Medulla oblongata (tissue), 1 donor: ENCODE data around the gene MBD3L2B.

Source experiments
- DNase-seq: peaks from one replicate; pipeline ENCODE4 v3.0.0-alpha.2; 2015; ENCODE audit errors: extremely low spot score

Gene MBD3L2B

DNA sequence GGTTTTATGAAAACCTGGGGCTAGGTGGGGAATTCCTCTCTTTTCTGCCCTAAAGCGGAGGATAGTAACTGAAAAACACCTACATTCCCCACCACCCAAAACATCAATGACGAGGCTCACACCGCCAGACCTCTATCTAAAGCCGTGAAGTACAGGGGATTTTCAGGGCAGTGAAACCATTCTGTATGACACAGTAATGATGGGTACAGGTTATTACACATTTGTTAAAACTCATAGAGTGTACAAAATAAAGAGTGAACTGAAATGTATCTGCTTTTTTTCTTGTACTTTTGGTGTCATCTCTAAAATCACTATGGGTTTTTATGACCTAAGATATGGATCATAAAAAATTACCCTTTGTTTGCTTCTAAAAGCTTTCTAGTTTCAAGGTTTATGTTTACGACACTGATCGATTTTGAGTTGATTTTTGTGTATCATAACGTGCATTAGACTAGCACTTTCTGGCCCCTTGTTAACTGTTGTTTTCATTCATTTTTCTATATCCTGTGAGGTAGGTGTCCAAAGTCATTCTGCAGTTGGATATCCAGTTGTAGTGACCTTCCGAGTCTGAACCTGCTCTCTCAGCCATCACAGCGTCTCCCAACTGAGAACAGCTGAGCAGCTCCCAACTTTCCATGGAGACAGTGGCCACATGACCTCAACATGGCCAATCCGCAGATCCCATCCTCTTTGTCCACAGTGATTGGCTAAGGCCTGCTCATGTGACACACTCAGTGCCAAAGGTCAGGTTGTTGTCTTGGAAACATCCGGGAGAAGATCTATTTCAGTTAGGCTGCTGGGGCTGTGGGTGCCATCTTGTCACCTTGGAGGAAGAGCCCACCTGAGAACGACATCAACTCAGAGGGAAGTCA lies 10.3 kb downstream of the MBD3L2B start:
- no peak for DNase-seq

GRCh38 chr19:7007859-7008258 lies 13.4 kb downstream of the MBD3L2B start:
- DNase-seq, result no peak

DNA sequence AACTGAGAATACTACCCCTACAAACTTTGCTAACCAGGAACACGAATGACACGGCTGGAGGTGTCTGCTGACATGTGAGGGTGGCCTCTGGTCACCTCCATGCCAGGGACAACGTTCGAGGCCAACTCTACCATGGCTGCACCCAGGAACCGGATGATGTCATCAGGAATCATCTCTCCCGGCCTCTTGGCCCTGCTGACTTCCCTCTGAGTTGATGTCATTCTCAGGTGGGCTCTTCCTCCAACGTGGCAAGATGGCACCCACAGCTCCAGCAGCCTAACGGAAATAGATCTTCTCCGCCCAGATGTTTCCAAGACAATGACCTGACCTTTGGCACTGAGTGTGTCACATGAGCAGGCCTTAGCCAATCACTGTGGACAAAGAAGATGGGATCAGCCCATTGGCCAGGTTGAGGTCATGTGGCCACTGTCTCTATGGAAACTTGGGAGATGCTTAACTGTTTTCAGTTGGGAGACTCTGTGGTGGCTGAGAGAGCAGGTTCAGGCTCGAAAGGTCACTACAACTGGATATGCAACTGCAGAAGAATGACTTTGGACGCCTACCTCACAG lies 15.0 kb downstream of the MBD3L2B start:
- no peak for DNase-seq

- no peak for DNase-seq
Observed at GRCh38 chr19:7004313-7004931, 16.8 kb downstream of the MBD3L2B start.

DNA sequence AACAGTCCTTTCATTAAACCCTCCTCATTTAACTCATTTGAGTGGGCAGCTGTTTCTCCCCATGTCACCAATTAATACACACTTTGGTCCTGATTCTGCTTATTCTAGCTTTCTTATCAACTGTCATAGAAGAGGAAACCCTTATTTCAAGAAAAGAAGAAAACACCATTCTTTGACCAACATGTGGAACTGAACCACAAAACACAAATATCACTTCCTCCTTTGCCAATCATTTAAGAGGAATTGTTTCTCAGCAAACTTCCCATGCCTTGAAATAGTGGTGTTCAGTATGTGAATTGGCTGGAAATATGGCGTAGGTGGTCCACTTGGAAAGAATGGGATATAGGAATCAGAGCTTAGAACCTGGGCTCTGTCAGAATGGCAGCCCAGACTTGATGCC lies 20.4 kb downstream of the MBD3L2B start:
- no peak for DNase-seq

- peak; percentile 5 for DNase-seq
Observed at GRCh38 chr19:7000333-7000732, 20.9 kb downstream of the MBD3L2B start.

GRCh38 chr19:6999933-7000332 lies 21.3 kb downstream of the MBD3L2B start:
- DNase-seq, result no peak

DNA sequence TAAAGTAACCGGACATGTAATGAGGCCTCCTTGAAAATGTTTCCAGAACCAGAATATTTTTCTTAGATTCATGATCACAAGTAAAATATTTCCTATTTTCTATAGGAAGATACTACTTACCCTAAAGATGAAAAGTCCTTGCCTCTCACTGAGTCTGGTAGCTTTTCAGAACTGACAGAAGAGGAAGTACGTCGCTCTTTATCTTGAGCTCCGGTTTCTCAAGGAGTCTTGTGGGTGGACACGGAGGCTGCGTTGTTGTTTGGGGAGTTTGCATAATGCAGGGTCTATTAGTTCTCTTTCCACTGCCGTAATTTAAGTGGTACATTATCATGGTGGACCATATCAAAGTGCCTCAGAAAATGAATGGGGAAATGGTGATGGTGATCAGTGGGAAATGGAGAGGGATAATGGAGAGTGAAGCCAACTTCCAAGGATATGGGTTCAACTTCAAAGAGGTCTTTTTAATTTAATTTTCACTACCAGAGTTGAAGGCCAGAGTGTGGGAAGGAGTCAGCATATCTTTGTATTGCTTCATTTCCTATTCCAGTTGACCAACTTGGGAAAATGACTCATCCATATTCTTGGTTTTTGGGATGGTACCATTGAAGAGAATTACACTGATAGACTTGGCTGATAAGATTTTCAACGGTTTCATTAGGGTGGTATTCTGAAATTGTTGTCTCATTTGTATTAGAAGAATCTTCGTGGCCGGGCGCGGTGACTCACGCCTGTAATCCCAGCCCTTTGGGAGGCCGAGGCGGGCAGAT lies 23.4 kb downstream of the MBD3L2B start:
- DNase-seq, result peak; percentile 35

DNA sequence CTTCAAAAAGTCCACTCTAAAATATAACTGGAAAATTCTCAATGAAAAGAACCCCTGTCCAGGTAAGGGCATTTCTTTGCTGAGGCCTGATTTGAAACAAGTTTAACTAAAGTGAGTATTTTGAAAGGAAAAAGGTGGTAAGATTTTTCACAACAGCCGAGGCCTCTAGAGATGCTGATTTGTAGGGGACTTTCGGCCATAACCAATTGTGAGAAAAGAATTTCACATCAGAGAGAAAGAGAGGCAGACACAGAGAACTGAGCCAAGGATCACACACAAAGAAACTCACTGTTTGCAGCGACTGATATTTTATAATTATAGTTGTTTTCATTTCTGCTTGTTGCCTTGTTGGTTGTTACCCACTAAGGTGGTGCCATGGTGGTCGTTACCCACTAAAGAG lies 24.4 kb downstream of the MBD3L2B start:
- DNase-seq, result no peak

DNA sequence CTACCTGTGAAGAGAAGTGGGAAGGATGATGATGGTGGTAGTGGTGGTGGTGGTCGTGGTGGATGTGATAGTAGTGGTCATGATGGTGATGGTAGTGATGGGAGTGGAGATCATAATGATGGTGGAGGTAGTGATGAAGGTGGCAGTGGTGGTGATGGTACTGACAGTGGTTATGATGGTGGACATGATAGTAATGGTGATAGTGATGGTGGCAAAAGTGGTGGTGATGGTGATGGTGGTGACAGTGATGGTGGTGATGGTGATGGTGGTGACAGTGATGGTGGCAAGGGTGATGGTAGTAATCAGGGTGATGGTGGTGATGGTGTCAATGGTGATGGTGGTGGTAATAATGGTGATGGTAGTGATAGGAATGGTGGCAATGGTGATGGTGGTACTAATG lies 26.2 kb downstream of the MBD3L2B start:
- no peak for DNase-seq

GRCh38 chr19:6988257-6988656 lies 33.0 kb downstream of the MBD3L2B start:
- DNase-seq, result no peak

DNA sequence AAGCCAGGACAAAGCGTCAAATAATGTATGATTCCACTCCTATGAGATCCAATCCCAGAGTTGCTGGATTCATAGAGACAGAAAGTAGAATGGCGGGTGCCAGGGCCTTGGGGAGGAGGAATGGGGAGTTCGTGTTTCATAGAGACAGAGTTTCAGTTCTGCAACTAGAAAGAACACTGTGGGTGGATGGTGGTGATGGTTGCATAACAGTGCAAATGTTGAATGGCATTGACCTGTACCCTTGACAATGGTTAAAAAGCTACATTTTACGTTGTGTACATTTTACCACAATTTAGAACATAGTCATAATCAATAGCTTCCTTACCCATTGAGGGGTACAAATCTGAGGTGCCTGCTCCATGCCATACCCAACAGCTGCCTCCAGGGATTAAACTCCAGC lies 33.4 kb downstream of the MBD3L2B start:
- DNase-seq, result peak; percentile 29

- no peak for DNase-seq
Observed at GRCh38 chr19:6983448-6983847, 37.8 kb downstream of the MBD3L2B start.

DNA sequence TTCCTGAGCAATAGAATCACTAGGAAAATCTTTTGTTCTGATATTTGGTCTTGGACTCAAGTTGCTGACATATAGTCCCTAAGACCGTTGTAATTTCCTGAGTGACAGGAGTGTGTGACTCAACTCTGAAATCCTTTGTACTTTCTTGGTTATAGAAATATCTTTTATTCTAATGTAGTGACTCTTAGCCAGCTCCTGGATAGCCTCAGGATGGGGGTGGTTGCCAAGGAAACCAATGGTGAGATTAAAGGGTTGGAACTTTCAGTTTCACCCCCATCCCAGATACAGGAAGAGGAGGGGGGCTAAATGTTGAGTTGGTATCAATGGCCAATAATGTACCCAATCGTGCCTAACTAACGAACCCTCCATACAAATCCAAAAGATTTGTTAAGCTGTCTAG lies 41.8 kb downstream of the MBD3L2B start:
- DNase-seq, result no peak

DNA sequence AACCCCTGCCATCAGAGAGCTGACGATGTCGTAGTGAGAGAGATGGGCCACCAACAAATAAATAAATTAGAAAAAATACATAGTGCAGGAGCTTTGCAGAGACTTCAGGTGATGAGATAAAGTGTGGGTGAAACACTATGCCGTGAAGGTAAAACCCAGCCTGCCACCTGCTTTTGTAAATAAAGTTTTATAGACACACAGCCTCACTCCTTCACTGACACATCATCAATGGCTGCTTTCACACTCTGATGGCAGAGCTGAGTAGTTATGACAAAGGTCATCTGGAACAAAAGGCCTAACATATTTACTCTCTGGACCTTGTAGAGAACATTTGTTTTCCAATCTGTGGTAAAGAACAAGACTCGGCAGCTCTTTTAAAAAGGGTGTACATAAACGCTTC lies 45.0 kb downstream of the MBD3L2B start:
- no peak for DNase-seq

DNA sequence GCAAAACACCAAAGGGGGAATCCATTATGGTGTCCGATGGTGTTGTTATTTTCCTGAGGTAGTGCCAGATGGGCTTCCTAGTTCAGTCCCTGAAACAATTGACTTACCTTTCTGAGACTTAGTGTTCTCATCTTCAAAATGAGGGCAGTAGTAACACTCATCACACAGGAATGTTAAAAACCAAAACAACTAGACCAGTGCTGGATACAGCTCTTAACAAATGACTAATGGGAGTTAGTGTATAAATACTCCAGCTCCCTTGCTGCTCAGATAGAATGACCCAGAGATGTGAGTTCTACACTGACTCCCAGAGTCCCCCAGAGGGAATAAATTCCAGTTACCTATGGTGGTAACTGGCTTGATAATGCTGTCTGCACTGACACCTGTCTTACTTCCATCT lies 49.9 kb downstream of the MBD3L2B start:
- no peak for DNase-seq

GRCh38 chr19:6970443-6970842 lies 50.8 kb downstream of the MBD3L2B start:
- DNase-seq, result no peak

- no peak for DNase-seq
Observed at GRCh38 chr19:6970021-6970420, 51.2 kb downstream of the MBD3L2B start.

- DNase-seq, result no peak
Observed at GRCh38 chr19:6969490-6969889, 51.7 kb downstream of the MBD3L2B start.
